ENCODE results near the gene ABRAXAS1. TPM values are rescaled to one million over a fixed set of nuclear protein-coding genes. Genes with fewer than 3 reads are reported as not detected.
A peak's percentile ranks its signal among the peaks of the same experiment; 100 is the strongest.

Gene ABRAXAS1
- total RNA-seq, 1 experiment from 2014 or later = 2.4 TPM

- peak; percentile 31 for DNase-seq (ENCODE audit: low spot score)
Measured at GRCh38 chr4:83454686-83455085, 30.2 kb downstream of the ABRAXAS1 start.

GRCh38 chr4:83449009-83449408 lies 35.9 kb downstream of the ABRAXAS1 start:
- no peak for DNase-seq (ENCODE audit: low spot score)

- no peak for DNase-seq (ENCODE audit: low spot score)
Measured at GRCh38 chr4:83440899-83441298, 44.0 kb downstream of the ABRAXAS1 start.

GRCh38 chr4:83440148-83440814 lies 44.6 kb downstream of the ABRAXAS1 start:
- no peak for DNase-seq (ENCODE audit: low spot score)

GRCh38 chr4:83438719-83439118 lies 46.2 kb downstream of the ABRAXAS1 start:
- DNase-seq (ENCODE audit: low spot score) = no peak

- no peak for DNase-seq (ENCODE audit: low spot score)
Measured at GRCh38 chr4:83436680-83437079, 48.2 kb downstream of the ABRAXAS1 start.

GRCh38 chr4:83431200-83431599 lies 53.7 kb downstream of the ABRAXAS1 start:
- DNase-seq (ENCODE audit: low spot score) = no peak

- no peak for DNase-seq (ENCODE audit: low spot score)
Measured at GRCh38 chr4:83418211-83418610, 66.7 kb downstream of the ABRAXAS1 start.

- peak; percentile 23 for DNase-seq (ENCODE audit: low spot score)
Measured at GRCh38 chr4:83417566-83417965, 67.3 kb downstream of the ABRAXAS1 start.

- no peak for DNase-seq (ENCODE audit: low spot score)
Measured at GRCh38 chr4:83413676-83414075, 71.2 kb downstream of the ABRAXAS1 start.

Other genes starting within 250 kb of the ABRAXAS1 start
- 14.6 and 19.3 TPM in 2 replicates for gene COQ2, start 200.3 kb downstream of the ABRAXAS1 start, total RNA-seq (2014; rRNA removed; shearing (Covaris generic))
- gene HPSE, start 150.3 kb downstream of the ABRAXAS1 start, total RNA-seq (2014; rRNA removed; shearing (Covaris generic)) = 0.28 and 1.4 TPM in 2 replicates
- gene HELQ, start 29.3 kb downstream of the ABRAXAS1 start, total RNA-seq (2014; rRNA removed; shearing (Covaris generic)) = 5.2 and 10.4 TPM in 2 replicates
- gene MRPS18C, start 29.0 kb downstream of the ABRAXAS1 start, total RNA-seq (2014; rRNA removed; shearing (Covaris generic)) = 19.2 and 20.1 TPM in 2 replicates
- 8.3 and 13.7 TPM in 2 replicates for gene GPAT3, start 51.0 kb upstream of the ABRAXAS1 start, total RNA-seq (2014; rRNA removed; shearing (Covaris generic))